Parathyroid adenoma (tissue), 2 donors: ENCODE data around the gene HLA-DOB.
A peak's percentile ranks its signal among the peaks of the same experiment; 100 is the strongest.

ENCODE experiments used
- H2AFZ ChIP-seq: fragments of 300-600 bp; sonication (generic); one replicate; pipeline ENCODE4 v1.7.0; 2017; ENCODE audit warnings: antibody characterized with exemption, mild to moderate bottlenecking
- H3K27ac ChIP-seq: fragments of 300-600 bp; sonication (generic); one replicate; pipeline ENCODE4 v1.7.0; 2017
- H3K27me3 ChIP-seq: fragments of 300-600 bp; sonication (generic); one replicate; pipeline ENCODE4 v1.7.0; 2017; ENCODE audit warnings: low read length; ENCODE audit not compliant: control insufficient read depth, insufficient read depth
- H3K36me3 ChIP-seq: fragments of 300-600 bp; sonication (generic); one replicate; pipeline ENCODE4 v1.7.0; 2017; ENCODE audit warnings: low read length; ENCODE audit not compliant: control insufficient read depth, insufficient read depth
- H3K4me1 ChIP-seq: fragments of 300-600 bp; sonication (generic); one replicate; pipeline ENCODE4 v1.7.0; 2017; ENCODE audit warnings: control low read depth
- H3K4me2 ChIP-seq: fragments of 300-600 bp; sonication (generic); one replicate; pipeline ENCODE4 v1.7.0; 2017; ENCODE audit warnings: low read length
- H3K4me3 ChIP-seq: fragments of 300-600 bp; sonication (generic); one replicate; pipeline ENCODE4 v1.7.0; 2017; ENCODE audit warnings: low read depth, low read length
- H3K79me2 ChIP-seq: fragments of 300-600 bp; sonication (generic); one replicate; pipeline ENCODE4 v1.7.0; 2017; ENCODE audit warnings: control low read depth
- H3K9ac ChIP-seq: fragments of 300-600 bp; sonication (generic); one replicate; pipeline ENCODE4 v1.7.0; 2017; ENCODE audit warnings: mild to moderate bottlenecking
- H3K9me3 ChIP-seq: fragments of 300-600 bp; sonication (generic); one replicate; pipeline ENCODE4 v1.7.0; 2017; ENCODE audit warnings: low read length; ENCODE audit not compliant: control insufficient read depth
- TF ChIP-seq, protein P1 (sequence below): fragments of 300-600 bp; sonication (generic); IDR thresholded peaks from one replicate; pipeline ENCODE4 v1.7.0; 2017; ENCODE audit warnings: antibody characterized with exemption, mild to moderate bottlenecking
- donor health status: primary hyperparathyroidism.

The HLA-DOB gene

DNA sequence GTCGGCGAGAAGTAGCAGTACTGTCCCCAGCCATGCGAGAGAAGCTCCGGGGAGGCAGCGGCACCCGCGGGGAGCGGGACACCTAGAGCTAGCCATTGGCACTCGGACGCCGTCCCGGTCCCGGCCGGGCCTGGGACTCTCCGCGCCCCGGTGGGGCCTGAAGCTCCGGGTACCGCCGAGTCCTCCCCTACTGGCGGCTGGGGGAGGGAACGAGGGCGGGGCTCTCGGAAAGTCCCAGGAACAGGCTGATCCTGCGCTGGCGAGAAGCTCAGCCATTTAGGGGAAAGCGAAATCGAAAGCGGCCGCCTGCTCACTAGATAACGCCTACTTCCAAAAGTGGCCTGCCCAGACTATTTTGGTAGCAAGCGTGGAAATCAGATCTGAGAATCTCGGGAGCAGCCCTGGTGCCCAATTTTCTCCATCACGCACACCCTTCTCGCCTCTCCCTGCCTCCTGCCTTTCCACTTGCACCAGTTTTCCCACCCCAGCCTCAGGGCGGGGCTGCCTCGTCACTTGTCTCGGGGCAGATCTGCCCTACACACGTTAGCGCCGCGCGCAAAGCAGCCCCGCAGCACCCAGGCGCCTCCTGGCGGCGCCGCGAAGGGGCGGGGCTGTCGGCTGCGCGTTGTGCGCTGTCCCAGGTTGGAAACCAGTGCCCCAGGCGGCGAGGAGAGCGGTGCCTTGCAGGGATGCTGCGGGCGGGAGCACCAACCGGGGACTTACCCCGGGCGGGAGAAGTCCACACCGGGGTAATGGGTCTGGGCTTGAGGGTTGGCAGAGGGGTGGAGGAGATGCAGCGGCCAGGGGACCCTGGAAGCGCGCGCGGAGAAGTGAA, 37.0 kb upstream of the HLA-DOB start, which contains the start of the genes PSMB9 and TAP1:
Gene PSMB9 (plus strand): TSS at position 652 of the 835 bp plus-strand sequence. CDS start 38 bp downstream, at position 690.
Gene TAP1 (minus strand): TSS at position 164 of the 835 bp plus-strand sequence. CDS start 68 bp downstream, at position 96.
- peak within 1 kb of the TSS; percentile 93 for H3K27ac ChIP-seq
- H3K4me3 ChIP-seq: peak within 1 kb of the TSS; percentile 89
- no peaks in the 10 kb centered on the region for H3K9me3 ChIP-seq
- H3K27me3 ChIP-seq: no peaks in the 10 kb centered on the region
- H3K4me2 ChIP-seq: peak within 1 kb of the TSS; percentile 100
- peak within 1 kb of the TSS; percentile 16 for H3K9ac ChIP-seq
- no peaks in the 10 kb centered on the region for H3K36me3 ChIP-seq
- H3K4me1 ChIP-seq: peaks cover 5% of the 10 kb centered on the region
- H2AFZ ChIP-seq: peak within 1 kb of the TSS; percentile 99
- H3K79me2 ChIP-seq: no peaks in the 10 kb centered on the region
- TF ChIP-seq, protein P1, sequence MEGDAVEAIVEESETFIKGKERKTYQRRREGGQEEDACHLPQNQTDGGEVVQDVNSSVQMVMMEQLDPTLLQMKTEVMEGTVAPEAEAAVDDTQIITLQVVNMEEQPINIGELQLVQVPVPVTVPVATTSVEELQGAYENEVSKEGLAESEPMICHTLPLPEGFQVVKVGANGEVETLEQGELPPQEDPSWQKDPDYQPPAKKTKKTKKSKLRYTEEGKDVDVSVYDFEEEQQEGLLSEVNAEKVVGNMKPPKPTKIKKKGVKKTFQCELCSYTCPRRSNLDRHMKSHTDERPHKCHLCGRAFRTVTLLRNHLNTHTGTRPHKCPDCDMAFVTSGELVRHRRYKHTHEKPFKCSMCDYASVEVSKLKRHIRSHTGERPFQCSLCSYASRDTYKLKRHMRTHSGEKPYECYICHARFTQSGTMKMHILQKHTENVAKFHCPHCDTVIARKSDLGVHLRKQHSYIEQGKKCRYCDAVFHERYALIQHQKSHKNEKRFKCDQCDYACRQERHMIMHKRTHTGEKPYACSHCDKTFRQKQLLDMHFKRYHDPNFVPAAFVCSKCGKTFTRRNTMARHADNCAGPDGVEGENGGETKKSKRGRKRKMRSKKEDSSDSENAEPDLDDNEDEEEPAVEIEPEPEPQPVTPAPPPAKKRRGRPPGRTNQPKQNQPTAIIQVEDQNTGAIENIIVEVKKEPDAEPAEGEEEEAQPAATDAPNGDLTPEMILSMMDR: peak; percentile 97

DNA sequence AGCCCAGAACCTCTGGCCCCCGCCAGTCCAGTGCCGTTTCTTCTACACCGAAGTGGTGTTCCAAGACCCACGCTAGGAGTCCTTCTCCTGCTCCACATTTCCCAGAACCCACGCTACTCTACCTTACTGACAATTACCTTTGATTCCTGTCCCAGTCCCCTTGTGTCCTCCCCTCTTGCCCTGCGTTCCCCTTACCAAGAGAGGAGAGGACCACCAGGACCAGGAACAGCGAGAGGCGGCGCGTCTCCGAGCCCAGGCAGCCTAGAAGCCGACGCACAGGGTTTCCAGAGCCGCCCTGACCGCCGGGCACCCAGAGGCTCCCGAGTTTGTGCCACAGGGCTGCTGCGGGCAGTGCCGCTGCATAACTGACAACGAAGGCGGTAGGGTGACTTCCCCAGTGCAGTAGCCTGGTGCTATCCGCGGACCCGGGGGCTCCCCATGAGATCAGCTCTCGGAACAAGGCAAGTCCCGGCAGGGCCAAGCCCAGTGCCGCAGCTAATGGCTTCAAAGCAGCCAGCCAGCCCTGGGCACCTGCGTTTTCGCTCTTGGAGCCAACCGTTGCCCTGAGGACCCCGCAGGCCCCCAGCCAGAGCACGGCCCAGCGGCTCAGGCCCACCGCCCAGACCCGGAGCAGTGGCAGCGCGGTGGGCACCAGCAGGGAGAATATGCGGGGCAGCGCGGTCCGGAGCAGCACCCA, 36.2 kb upstream of the HLA-DOB start:
- TF ChIP-seq, protein P1: no peak
- no peaks in the 10 kb centered on the region for H3K79me2 ChIP-seq
- peak overlapping the region; percentile 89 for H3K4me3 ChIP-seq
- peak overlapping the region; percentile 99 for H2AFZ ChIP-seq
- H3K27ac ChIP-seq: peak overlapping the region; percentile 93
- no peaks in the 10 kb centered on the region for H3K9me3 ChIP-seq
- no peaks in the 10 kb centered on the region for H3K27me3 ChIP-seq
- peak overlapping the region; percentile 16 for H3K9ac ChIP-seq
- peak overlapping the region; percentile 100 for H3K4me2 ChIP-seq
- peaks cover 5% of the 10 kb centered on the region for H3K4me1 ChIP-seq
- H3K36me3 ChIP-seq: no peaks in the 10 kb centered on the region

DNA sequence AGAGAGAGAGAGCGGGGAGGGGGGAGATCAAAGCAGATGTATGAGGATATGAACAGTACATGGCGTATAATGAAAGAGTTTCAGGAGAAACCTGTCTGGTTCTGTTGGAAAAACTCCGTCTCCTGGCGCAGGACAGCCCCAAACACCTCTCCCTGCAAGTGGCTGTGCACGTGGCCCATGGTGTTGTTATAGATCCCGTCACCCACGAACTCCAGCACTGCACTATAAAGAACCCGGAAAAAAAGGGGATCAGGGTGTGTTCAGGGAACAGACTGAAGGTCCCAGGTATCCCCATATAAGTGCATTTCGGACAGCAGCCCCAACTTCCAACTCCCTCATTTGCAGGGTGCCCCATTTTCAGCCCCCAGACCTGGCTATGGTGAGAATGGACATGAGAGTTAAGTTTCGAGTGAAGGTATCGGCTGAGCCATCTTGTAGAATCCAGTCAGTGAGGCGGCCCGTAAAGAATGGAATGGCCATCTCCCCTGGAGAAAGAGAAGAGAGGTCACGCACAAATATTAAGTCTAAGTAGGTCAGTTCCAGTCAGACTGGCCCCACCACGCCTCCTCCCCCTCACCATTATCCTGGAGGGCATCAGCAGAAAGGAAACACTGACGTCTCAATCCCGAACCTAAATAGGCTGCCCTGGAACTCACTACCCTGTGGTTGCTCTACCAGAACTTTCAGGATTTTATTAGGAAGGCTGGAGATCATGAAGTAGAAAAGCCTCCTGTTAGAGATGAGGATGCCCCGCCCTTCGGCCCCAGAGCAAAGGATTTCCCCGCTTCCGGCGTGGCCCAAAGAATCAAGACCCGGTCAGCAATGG, 35.4 kb upstream of the HLA-DOB start:
- H3K27ac ChIP-seq: peak overlapping the region; percentile 93
- no peaks in the 10 kb centered on the region for H3K9me3 ChIP-seq
- no peaks in the 10 kb centered on the region for H3K27me3 ChIP-seq
- peak overlapping the region; percentile 100 for H3K4me2 ChIP-seq
- no peaks in the 10 kb centered on the region for H3K36me3 ChIP-seq
- TF ChIP-seq, protein P1: no peak
- peaks cover 5% of the 10 kb centered on the region for H3K4me1 ChIP-seq
- peak overlapping the region; percentile 99 for H2AFZ ChIP-seq
- no peaks in the 10 kb centered on the region for H3K79me2 ChIP-seq
- H3K4me3 ChIP-seq: peak overlapping the region; percentile 89
- H3K9ac ChIP-seq: no peak overlapping the region

DNA sequence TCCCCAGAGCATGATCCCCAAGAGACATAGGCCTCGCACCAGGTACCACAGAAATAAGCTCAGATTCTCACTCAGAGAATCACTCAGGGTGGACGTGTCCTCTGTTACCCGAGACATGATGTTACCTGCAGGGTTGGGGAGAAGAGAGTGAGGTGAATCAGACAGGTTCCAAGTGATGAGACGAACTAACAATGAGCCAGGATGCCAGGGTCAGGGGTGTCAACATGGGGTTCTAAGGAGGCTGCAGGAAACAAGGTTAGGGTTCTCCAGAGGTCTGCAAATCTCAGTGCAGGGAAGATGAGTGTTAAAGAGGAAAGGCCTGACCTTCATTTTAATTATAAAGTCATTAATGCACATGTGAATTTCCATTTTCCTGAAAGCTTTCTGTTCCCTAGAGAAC, 34.2 kb upstream of the HLA-DOB start:
- no peak overlapping the region for H3K9ac ChIP-seq
- no peak overlapping the region for H2AFZ ChIP-seq
- no peaks in the 10 kb centered on the region for H3K79me2 ChIP-seq
- H3K4me1 ChIP-seq: peaks cover 5% of the 10 kb centered on the region
- TF ChIP-seq, protein P1: no peak
- no peaks in the 10 kb centered on the region for H3K27me3 ChIP-seq
- no peaks in the 10 kb centered on the region for H3K36me3 ChIP-seq
- no peak overlapping the region for H3K27ac ChIP-seq
- no peaks in the 10 kb centered on the region for H3K9me3 ChIP-seq
- no peak overlapping the region for H3K4me3 ChIP-seq
- no peak overlapping the region for H3K4me2 ChIP-seq
